HEK293 (cell line): Measurements from ENCODE around the gene PHETA2.

ENCODE experiments used
- HOXD13 ChIP-seq: sonication (generic); formaldehyde crosslinking; IDR thresholded peaks from 2 replicates; pipeline ENCODE4 v1.8.0; 2022; ENCODE audit warnings: missing genetic modification reagents, borderline replicate concordance
- ZNF544 ChIP-seq: fragments of 450-650 bp; formaldehyde crosslinking; IDR thresholded peaks from 2 replicates; pipeline ENCODE4 v1.5.0; 2017; ENCODE audit warnings: missing biosample characterization, missing genetic modification characterization
- TF ChIP-seq, protein P1 (sequence below): fragments of 450-650 bp; formaldehyde crosslinking; IDR thresholded peaks from 2 replicates; pipeline ENCODE4 v1.5.1; 2016; ENCODE audit warnings: missing biosample characterization, missing genetic modification characterization
- TF ChIP-seq, protein P2 (sequence below): fragments of 450-650 bp; formaldehyde crosslinking; IDR thresholded peaks from 2 replicates; pipeline ENCODE4 v1.5.1; 2017; ENCODE audit warnings: missing biosample characterization, missing genetic modification characterization

DNA sequence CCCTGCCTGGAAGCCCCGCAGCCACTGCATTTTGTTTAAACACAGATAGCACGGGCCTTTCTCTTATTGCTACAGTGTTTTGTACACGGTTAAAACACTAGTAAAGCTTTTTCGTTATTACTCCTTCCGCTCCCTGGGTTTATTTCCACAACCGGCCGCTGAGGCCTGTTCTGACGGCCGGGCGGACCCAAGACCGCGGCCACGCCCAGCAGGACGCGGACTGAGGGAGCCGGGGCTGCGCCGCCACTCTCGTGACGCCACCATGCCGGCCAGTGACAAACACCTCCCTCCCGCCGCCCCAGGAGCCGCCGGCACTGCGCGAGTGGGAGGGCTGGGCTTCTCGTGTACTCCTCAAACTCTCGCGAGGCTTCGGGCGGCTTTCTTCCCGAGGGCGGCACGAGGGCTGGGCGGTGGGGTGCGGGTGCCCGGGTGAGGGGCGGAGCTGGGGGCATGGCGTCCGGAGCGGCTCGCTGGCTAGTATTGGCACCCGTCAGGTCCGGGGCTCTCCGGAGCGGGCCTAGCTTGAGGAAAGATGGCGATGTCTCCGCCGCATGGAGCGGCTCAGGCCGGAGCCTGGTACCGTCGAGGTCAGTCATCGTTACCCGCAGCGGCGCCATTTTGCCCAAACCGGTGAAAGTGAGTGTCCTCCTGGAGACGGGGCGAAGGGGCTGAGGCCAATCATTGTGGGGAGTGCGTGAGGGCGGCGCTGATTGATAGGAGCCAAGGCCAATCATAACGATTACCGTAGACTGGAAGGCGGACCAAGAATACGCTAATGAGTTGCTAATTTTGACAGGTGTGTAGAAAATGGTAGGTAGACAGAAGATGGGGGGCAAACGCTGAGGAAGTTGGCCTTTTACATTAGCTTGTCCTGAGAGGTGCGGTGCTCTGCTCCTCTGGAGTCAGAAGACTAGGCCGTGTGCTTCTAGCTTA, 5.5 kb downstream of the PHETA2 start, which contains the start of gene SMDT1:
- TF ChIP-seq, protein P1, sequence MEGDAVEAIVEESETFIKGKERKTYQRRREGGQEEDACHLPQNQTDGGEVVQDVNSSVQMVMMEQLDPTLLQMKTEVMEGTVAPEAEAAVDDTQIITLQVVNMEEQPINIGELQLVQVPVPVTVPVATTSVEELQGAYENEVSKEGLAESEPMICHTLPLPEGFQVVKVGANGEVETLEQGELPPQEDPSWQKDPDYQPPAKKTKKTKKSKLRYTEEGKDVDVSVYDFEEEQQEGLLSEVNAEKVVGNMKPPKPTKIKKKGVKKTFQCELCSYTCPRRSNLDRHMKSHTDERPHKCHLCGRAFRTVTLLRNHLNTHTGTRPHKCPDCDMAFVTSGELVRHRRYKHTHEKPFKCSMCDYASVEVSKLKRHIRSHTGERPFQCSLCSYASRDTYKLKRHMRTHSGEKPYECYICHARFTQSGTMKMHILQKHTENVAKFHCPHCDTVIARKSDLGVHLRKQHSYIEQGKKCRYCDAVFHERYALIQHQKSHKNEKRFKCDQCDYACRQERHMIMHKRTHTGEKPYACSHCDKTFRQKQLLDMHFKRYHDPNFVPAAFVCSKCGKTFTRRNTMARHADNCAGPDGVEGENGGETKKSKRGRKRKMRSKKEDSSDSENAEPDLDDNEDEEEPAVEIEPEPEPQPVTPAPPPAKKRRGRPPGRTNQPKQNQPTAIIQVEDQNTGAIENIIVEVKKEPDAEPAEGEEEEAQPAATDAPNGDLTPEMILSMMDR: no peak
- no peak for TF ChIP-seq HOXD13
- TF ChIP-seq, protein P2, sequence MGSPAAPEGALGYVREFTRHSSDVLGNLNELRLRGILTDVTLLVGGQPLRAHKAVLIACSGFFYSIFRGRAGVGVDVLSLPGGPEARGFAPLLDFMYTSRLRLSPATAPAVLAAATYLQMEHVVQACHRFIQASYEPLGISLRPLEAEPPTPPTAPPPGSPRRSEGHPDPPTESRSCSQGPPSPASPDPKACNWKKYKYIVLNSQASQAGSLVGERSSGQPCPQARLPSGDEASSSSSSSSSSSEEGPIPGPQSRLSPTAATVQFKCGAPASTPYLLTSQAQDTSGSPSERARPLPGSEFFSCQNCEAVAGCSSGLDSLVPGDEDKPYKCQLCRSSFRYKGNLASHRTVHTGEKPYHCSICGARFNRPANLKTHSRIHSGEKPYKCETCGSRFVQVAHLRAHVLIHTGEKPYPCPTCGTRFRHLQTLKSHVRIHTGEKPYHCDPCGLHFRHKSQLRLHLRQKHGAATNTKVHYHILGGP: no peak
- TF ChIP-seq ZNF544 (tag by site-specific recombination): no peak
